WTC11 (cell line): ENCODE results near the gene ANKRD27.

Experiments used
- ATF2 ChIP-seq: sonication (generic); formaldehyde crosslinking; IDR thresholded peaks from 2 replicates; pipeline ENCODE4 v1.8.1; 2022; ENCODE audit warnings: low read depth, missing genetic modification reagents, borderline replicate concordance
- CTCF ChIP-seq: fragments of 200-600 bp; IDR thresholded peaks from 2 replicates; pipeline ENCODE4 v1.8.0; 2022; ENCODE audit warnings: antibody characterized with exemption
- E2F4 ChIP-seq: sonication (generic); formaldehyde crosslinking; IDR thresholded peaks from 2 replicates; pipeline ENCODE4 v1.8.1; 2022; ENCODE audit warnings: low read depth, mild to moderate bottlenecking, moderate library complexity, missing genetic modification reagents, borderline replicate concordance
- HMGXB4 ChIP-seq: sonication (generic); formaldehyde crosslinking; IDR thresholded peaks from 2 replicates; pipeline ENCODE4 v1.8.1; 2023; ENCODE audit warnings: mild to moderate bottlenecking, moderate library complexity, missing genetic modification reagents
- ZNF416 ChIP-seq: fragments of 250-450 bp; sonication (Bioruptor Pico); IDR thresholded peaks from 2 replicates; pipeline ENCODE4 v1.9.0; 2021; ENCODE audit warnings: mild to moderate bottlenecking, inconsistent platforms

GRCh38 chr19:32576790-32577189 lies 98.2 kb downstream of the ANKRD27 start:
- TF ChIP-seq ATF2 (no peak), HMGXB4 (CRISPR knock-in tag) (no peak), CTCF (no peak), E2F4 (CRISPR knock-in tag) (no peak), ZNF416 (CRISPR knock-in tag) (no peak)
